Testis (tissue), 2 donors: Measurements from ENCODE around the gene CDK17.

Source experiments
- POLR2A ChIP-seq: fragments of 450-650 bp; IDR thresholded peaks from one replicate; pipeline ENCODE4 v1.6.1; 2017; ENCODE audit warnings: antibody characterized with exemption, mild to moderate bottlenecking, moderate library complexity
- TF ChIP-seq, protein P1 (sequence below), 3 experiments: fragments of 450-650 bp in 2 of 3; fragments of 200-600 bp in 1 of 3; sonication (generic) in 1 of 3; IDR thresholded peaks; one replicate each; pipeline ENCODE4 v1.5.1; 2016 to 2019; ENCODE audit warnings: antibody characterized with exemption in 3 of 3, mild to moderate bottlenecking in 2 of 3, moderate library complexity in 1 of 3

DNA sequence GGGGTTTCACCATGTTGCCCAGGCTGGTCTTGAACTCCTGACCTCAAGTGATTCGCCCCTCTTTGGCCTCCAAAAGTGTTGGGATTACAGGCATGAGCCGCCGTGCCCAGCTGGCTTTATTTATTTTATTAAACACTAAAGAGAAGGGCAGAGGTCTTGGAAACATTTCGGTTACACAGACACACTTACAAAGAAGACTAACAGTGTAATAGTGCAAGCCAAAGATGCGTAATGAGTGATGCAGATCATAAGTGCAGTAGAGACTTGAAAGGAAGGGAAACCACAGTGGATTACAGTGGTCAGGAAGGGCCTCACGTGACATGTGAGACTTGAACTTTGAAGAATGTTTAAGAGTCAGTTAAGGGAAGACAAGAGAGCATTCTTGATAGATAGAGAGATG lies 33.9 kb upstream of the CDK17 start:
- TF ChIP-seq, protein P1, sequence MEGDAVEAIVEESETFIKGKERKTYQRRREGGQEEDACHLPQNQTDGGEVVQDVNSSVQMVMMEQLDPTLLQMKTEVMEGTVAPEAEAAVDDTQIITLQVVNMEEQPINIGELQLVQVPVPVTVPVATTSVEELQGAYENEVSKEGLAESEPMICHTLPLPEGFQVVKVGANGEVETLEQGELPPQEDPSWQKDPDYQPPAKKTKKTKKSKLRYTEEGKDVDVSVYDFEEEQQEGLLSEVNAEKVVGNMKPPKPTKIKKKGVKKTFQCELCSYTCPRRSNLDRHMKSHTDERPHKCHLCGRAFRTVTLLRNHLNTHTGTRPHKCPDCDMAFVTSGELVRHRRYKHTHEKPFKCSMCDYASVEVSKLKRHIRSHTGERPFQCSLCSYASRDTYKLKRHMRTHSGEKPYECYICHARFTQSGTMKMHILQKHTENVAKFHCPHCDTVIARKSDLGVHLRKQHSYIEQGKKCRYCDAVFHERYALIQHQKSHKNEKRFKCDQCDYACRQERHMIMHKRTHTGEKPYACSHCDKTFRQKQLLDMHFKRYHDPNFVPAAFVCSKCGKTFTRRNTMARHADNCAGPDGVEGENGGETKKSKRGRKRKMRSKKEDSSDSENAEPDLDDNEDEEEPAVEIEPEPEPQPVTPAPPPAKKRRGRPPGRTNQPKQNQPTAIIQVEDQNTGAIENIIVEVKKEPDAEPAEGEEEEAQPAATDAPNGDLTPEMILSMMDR (IDR thresholded peaks at IDR 0.05): no peak
- no peak for TF ChIP-seq POLR2A
